ENCODE results near the gene CRYGD. TPM values are rescaled to one million over a fixed set of nuclear protein-coding genes. Genes with fewer than 3 reads are reported as not detected.

CRYGD gene
- total and polyA plus RNA-seq, 2 of the 13 experiments (the other 11 are each of a cell fraction or from before 2014, with no cell fraction given), result not detected

DNA sequence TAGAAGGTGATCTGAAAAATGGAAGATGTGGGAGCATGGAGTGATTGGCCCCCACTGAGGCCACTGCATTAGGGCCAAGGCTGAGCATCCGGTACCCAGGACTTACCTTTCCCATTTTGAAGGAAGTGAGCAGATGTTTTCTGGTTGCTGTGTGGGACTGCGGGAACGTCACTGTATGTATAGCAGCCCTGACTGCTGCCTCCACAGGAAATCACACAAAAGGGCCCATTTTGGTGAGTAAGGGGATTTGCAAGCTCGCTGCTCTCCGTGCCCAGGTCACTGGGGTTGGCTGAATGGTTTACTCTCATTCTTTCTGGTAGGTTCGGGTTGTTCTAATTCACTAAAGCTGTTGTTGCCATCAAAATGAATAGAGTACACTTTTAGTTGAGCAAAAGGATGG lies 21.7 kb upstream of the CRYGD start, which contains the start of gene CRYGB:
CRYGB (minus strand) TSS at position 153 of the 400 bp plus-strand sequence; CDS start at position 115, 38 bp downstream.
- ChIA-PET POLR2A (no interaction called here), CTCF (ENCODE audit: low intra/inter-chr PET ratio, low total read pairs) (no interaction called here)
- FAIRE-seq (no peak), ATAC-seq (no peak), DNase-seq (ENCODE audit: low spot score) (no peak)
- no peak within 1 kb of the TSS for H3K27ac ChIP-seq (ENCODE audit: extremely low read length, insufficient read depth, low read length)
- no peaks in the 10 kb centered on the region for H4K20me1 ChIP-seq (ENCODE audit: insufficient read depth, low read length)
- H3K4me1 ChIP-seq (ENCODE audit: insufficient read depth, low read length), result peaks cover 21% of the 10 kb centered on the region
- peaks cover 0 to 5% of the 10 kb centered on the region in 2 experiments; a peak in 1 of 5 replicates for H3K27me3 ChIP-seq (ENCODE audit: control insufficient read depth in 1 of 2, insufficient read depth in 2 of 2, low read length in 2 of 2)
- H3K4me2 ChIP-seq (ENCODE audit: low read depth, low read length), result no peak within 1 kb of the TSS
- H3K9ac ChIP-seq (ENCODE audit: insufficient read depth, low read depth, low read length), result no peak within 1 kb of the TSS
- TF ChIP-seq TAF15 (IDR thresholded peaks at IDR 0.05; ENCODE audit: low read depth, low read length, poor library complexity, severe bottlenecking), result no peak
- no peak for TF ChIP-seq KAT2B (IDR thresholded peaks at IDR 0.05; ENCODE audit: borderline replicate concordance, low read depth, low read length)
- no peak for TF ChIP-seq NFATC3 (CRISPR knock-in tag; IDR thresholded peaks at IDR 0.05)
- no peak for TF ChIP-seq GABPB1 (CRISPR knock-in tag; IDR thresholded peaks at IDR 0.05)
- TF ChIP-seq FOXA1 (IDR thresholded peaks at IDR 0.05), result no peak
- no peak for TF ChIP-seq FOXA1 (CRISPR knock-in tag; IDR thresholded peaks at IDR 0.05)
- no peak for TF ChIP-seq ZBTB7A (CRISPR knock-in tag; IDR thresholded peaks at IDR 0.05)
- no peak for TF ChIP-seq ZNF839 (CRISPR knock-in tag; IDR thresholded peaks at IDR 0.05; ENCODE audit: borderline replicate concordance)
- no peak for TF ChIP-seq ZFY (CRISPR knock-in tag; IDR thresholded peaks at IDR 0.05)
- TF ChIP-seq ZBTB34 (CRISPR knock-in tag; IDR thresholded peaks at IDR 0.05), result no peak
- TF ChIP-seq POLR2A (IDR thresholded peaks at IDR 0.05; ENCODE audit: insufficient read depth in 1 of 2, low read depth in 2 of 2, low read length in 2 of 2), result no peak
- TF ChIP-seq FOXK1 (CRISPR knock-in tag; IDR thresholded peaks at IDR 0.05; ENCODE audit: borderline replicate concordance, low read depth), result no peak
- TF ChIP-seq MBD4 (IDR thresholded peaks at IDR 0.05; ENCODE audit: borderline replicate concordance, low read length), result no peak
- TF ChIP-seq TEAD2 (CRISPR knock-in tag; IDR thresholded peaks at IDR 0.05), result no peak
- TF ChIP-seq SP140L (CRISPR knock-in tag; IDR thresholded peaks at IDR 0.05; ENCODE audit: borderline replicate concordance), result no peak
- TF ChIP-seq MLLT10 (CRISPR knock-in tag; IDR thresholded peaks at IDR 0.05), result no peak
- TF ChIP-seq ZNF329 (CRISPR knock-in tag; IDR thresholded peaks at IDR 0.05; ENCODE audit: low read depth), result no peak
- in situ Hi-C loops (cut with HindIII; ENCODE audit: extremely low pct_ligation_motif_present, low pct_unique_long_range_greater_than_20kb), result no loop called here
- no peaks in the 10 kb centered on the region for H3K9me3 ChIP-seq (ENCODE audit: low read length)
- no peak within 1 kb of the TSS for H2AFZ ChIP-seq (ENCODE audit: low read length)
- H3K36me3 ChIP-seq (replicated peaks in 1 of 2; ENCODE audit: control insufficient read depth in 1 of 2, insufficient read depth in 2 of 2, low read length in 2 of 2), result no peaks in the 10 kb centered on the region
- H3K79me2 ChIP-seq (ENCODE audit: insufficient read depth, low read length), result no peaks in the 10 kb centered on the region
- BruUV-seq (replicated peaks), result no TSS peak
- intact Hi-C loops (cut with micrococcal nuclease; ENCODE audit: unreplicated experiment), result no loop called here
- no peak within 1 kb of the TSS for H3K4me3 ChIP-seq (replicated peaks in 1 of 3; ENCODE audit: insufficient read depth in 1 of 3, low read depth in 2 of 3, low read length in 3 of 3)
- 54% methylated on average over 5 of the region's 6 CpGs for WGBS (ENCODE audit: low lambda C conversion rate)

All from HepG2 (cell line).